Gastroesophageal sphincter (tissue), 3 donors: ENCODE results near the gene NOL9.

Experiments
- EP300 ChIP-seq: sonication (generic); formaldehyde crosslinking; IDR thresholded peaks from one replicate; pipeline ENCODE4 v1.6.1; 2017; ENCODE audit warnings: antibody characterized with exemption, mild to moderate bottlenecking
- POLR2A ChIP-seq, 2 donors: fragments of 450-650 bp; IDR thresholded peaks; one replicate each; pipeline ENCODE4 v1.6.1; 2017; ENCODE audit warnings: antibody characterized with exemption in 2 of 2, mild to moderate bottlenecking in 2 of 2, moderate library complexity in 1 of 2
- POLR2AphosphoS5 ChIP-seq: sonication (generic); formaldehyde crosslinking; IDR thresholded peaks from one replicate; pipeline ENCODE4 v1.6.1; 2017; ENCODE audit warnings: antibody characterized with exemption
- TF ChIP-seq, protein P1 (sequence below), 4 experiments: fragments of 200-600 bp in 2 of 4; fragments of 450-650 bp in 2 of 4; sonication (generic) in 1 of 4; IDR thresholded peaks; one replicate each; pipeline ENCODE4 v1.5.1; 2017 to 2019; ENCODE audit warnings: antibody characterized with exemption in 4 of 4, mild to moderate bottlenecking in 2 of 4, moderate library complexity in 2 of 4

- TF ChIP-seq, protein P1, sequence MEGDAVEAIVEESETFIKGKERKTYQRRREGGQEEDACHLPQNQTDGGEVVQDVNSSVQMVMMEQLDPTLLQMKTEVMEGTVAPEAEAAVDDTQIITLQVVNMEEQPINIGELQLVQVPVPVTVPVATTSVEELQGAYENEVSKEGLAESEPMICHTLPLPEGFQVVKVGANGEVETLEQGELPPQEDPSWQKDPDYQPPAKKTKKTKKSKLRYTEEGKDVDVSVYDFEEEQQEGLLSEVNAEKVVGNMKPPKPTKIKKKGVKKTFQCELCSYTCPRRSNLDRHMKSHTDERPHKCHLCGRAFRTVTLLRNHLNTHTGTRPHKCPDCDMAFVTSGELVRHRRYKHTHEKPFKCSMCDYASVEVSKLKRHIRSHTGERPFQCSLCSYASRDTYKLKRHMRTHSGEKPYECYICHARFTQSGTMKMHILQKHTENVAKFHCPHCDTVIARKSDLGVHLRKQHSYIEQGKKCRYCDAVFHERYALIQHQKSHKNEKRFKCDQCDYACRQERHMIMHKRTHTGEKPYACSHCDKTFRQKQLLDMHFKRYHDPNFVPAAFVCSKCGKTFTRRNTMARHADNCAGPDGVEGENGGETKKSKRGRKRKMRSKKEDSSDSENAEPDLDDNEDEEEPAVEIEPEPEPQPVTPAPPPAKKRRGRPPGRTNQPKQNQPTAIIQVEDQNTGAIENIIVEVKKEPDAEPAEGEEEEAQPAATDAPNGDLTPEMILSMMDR (IDR thresholded peaks at IDR 0.05), result no peak
- no peak for TF ChIP-seq EP300
- no peak for TF ChIP-seq POLR2A (IDR thresholded peaks at IDR 0.05)
- TF ChIP-seq POLR2AphosphoS5, result no peak
Measured at GRCh38 chr1:6572653-6573383, 18.5 kb upstream of the NOL9 start.
